H9 (cell line): ENCODE results near the gene PTPN22. TPM values are rescaled to one million over a fixed set of nuclear protein-coding genes. Genes with fewer than 3 reads are reported as not detected.

Source experiments
- DNase-seq: peaks from one replicate; pipeline ENCODE4 v3.0.0-alpha.2; 2017
- H2AFZ ChIP-seq: one replicate; pipeline ENCODE4 v1.6.1; 2013; ENCODE audit warnings: mild to moderate bottlenecking, low read length, control low read depth, moderate library complexity
- H2AK5ac ChIP-seq: 2 replicates; pipeline ENCODE4 v1.6.1; 2013; ENCODE audit warnings: low read length, control low read depth, mixed read lengths; ENCODE audit not compliant: insufficient read length
- H2BK120ac ChIP-seq: one replicate; pipeline ENCODE4 v1.6.1; 2013; ENCODE audit warnings: low read depth, mild to moderate bottlenecking, low read length, control low read depth, inconsistent platforms; ENCODE audit not compliant: poor library complexity, severe bottlenecking
- H2BK12ac ChIP-seq: 2 replicates; pipeline ENCODE4 v1.6.1; 2013; ENCODE audit warnings: low read length, control low read depth, mixed read lengths, low read depth; ENCODE audit not compliant: insufficient read length
- H2BK15ac ChIP-seq: 2 replicates; pipeline ENCODE4 v1.6.1; 2013; ENCODE audit warnings: low read depth, low read length, control low read depth
- H2BK20ac ChIP-seq: one replicate; pipeline ENCODE4 v1.6.1; 2013; ENCODE audit warnings: low read depth, mild to moderate bottlenecking, low read length, control low read depth, inconsistent platforms; ENCODE audit not compliant: poor library complexity, severe bottlenecking
- H2BK5ac ChIP-seq: 2 replicates; pipeline ENCODE4 v1.6.1; 2013; ENCODE audit warnings: low read length, control low read depth, mixed read lengths; ENCODE audit not compliant: insufficient read length
- H3K14ac ChIP-seq: 2 replicates; pipeline ENCODE4 v1.6.1; 2013; ENCODE audit warnings: low read length, control low read depth; ENCODE audit not compliant: insufficient read depth
- H3K18ac ChIP-seq: 2 replicates; pipeline ENCODE4 v1.6.1; 2013; ENCODE audit warnings: low read depth, mild to moderate bottlenecking, mixed read lengths, low read length, control low read depth; ENCODE audit not compliant: insufficient read length
- H3K23ac ChIP-seq: 2 replicates; pipeline ENCODE4 v1.6.1; 2013; ENCODE audit warnings: low read length, control low read depth, mixed read lengths, low read depth; ENCODE audit not compliant: insufficient read length
- H3K23me2 ChIP-seq: 2 replicates; pipeline ENCODE4 v1.6.1; 2013; ENCODE audit warnings: low read depth, mild to moderate bottlenecking, mixed read lengths, low read length, control low read depth; ENCODE audit not compliant: insufficient read length, poor library complexity, severe bottlenecking
- H3K27ac ChIP-seq: 2 replicates; pipeline ENCODE4 v1.5.1; 2013; ENCODE audit warnings: low read length, control low read depth, mixed read lengths, low read depth; ENCODE audit not compliant: insufficient read length
- H3K27me3 ChIP-seq: 2 replicates; pipeline ENCODE4 v1.6.1; 2013; ENCODE audit warnings: low read length, control low read depth, inconsistent platforms; ENCODE audit not compliant: insufficient read depth
- H3K4ac ChIP-seq: 2 replicates; pipeline ENCODE4 v1.6.1; 2013; ENCODE audit warnings: low read depth, mild to moderate bottlenecking, control low read depth, inconsistent platforms, low read length, moderate library complexity
- H3K4me1 ChIP-seq: 2 replicates; pipeline ENCODE4 v1.6.1; 2013; ENCODE audit warnings: low read length, control low read depth, inconsistent platforms; ENCODE audit not compliant: insufficient read depth
- H3K4me2 ChIP-seq: 2 replicates; pipeline ENCODE4 v1.6.1; 2013; ENCODE audit warnings: low read length, control low read depth, mixed read lengths; ENCODE audit not compliant: insufficient read length, insufficient read depth
- H3K56ac ChIP-seq: 2 replicates; pipeline ENCODE4 v1.6.1; 2013; ENCODE audit warnings: low read depth, mild to moderate bottlenecking, mixed read lengths, low read length, control low read depth; ENCODE audit not compliant: insufficient read length
- H3K79me1 ChIP-seq: 2 replicates; pipeline ENCODE4 v1.6.1; 2013; ENCODE audit warnings: low read depth, mild to moderate bottlenecking, moderate library complexity, low read length, control low read depth, inconsistent platforms; ENCODE audit not compliant: insufficient read depth, poor library complexity, severe bottlenecking
- H3K79me2 ChIP-seq: 2 replicates; pipeline ENCODE4 v1.6.1; 2013; ENCODE audit warnings: low read length, control low read depth, inconsistent platforms; ENCODE audit not compliant: insufficient read depth
- H3K9ac ChIP-seq: 2 replicates; pipeline ENCODE4 v1.6.1; 2013; ENCODE audit warnings: low read length, control low read depth, mixed read lengths; ENCODE audit not compliant: insufficient read length; ENCODE audit errors: extremely low read depth
- H3K9me3 ChIP-seq: one replicate; pipeline ENCODE4 v1.6.1; 2013; ENCODE audit warnings: low read depth, low read length, inconsistent platforms; ENCODE audit not compliant: control insufficient read depth
- H3T11ph ChIP-seq: one replicate; pipeline ENCODE4 v1.6.1; 2013; ENCODE audit warnings: mild to moderate bottlenecking, low read length, control low read depth, inconsistent platforms
- H4K20me1 ChIP-seq: one replicate; pipeline ENCODE4 v1.6.1; 2013; ENCODE audit not compliant: control insufficient read depth, insufficient read length, insufficient read depth
- H4K5ac ChIP-seq: 2 replicates; pipeline ENCODE4 v1.6.1; 2013; ENCODE audit warnings: low read depth, mild to moderate bottlenecking, mixed read lengths, low read length, control low read depth; ENCODE audit not compliant: insufficient read length
- H4K8ac ChIP-seq: replicated peaks from 2 replicates; pipeline ENCODE4 v1.6.1; 2013; ENCODE audit warnings: low read length, control low read depth, mixed read lengths, low read depth; ENCODE audit not compliant: insufficient read length
- H4K91ac ChIP-seq: 2 replicates; pipeline ENCODE4 v1.6.1; 2013; ENCODE audit warnings: low read depth, mild to moderate bottlenecking, moderate library complexity, mixed read lengths, low read length, control low read depth; ENCODE audit not compliant: insufficient read length
- H3K27ac Mint-ChIP-seq, 3 experiments: 2 replicates in 2 of 3; 3 replicates in 1 of 3; pipeline ENCODE4 v1.8.0; 2020 to 2021; ENCODE audit warnings: mixed read lengths in 3 of 3, mild to moderate bottlenecking in 1 of 3, moderate library complexity in 1 of 3
- H3K27me3 Mint-ChIP-seq: 2 replicates; pipeline ENCODE4 v1.8.0; 2021; ENCODE audit warnings: low read depth, mild to moderate bottlenecking, moderate library complexity, mixed read lengths
- H3K36me3 Mint-ChIP-seq, 3 experiments: 2 replicates in 2 of 3; 3 replicates in 1 of 3; pipeline ENCODE4 v1.8.0; 2020 to 2021; ENCODE audit warnings: low read depth in 3 of 3, mixed read lengths in 3 of 3; ENCODE audit not compliant: insufficient read depth in 1 of 3
- H3K4me1 Mint-ChIP-seq, 2 experiments: 2 replicates each; pipeline ENCODE4 v1.8.0; 2020; ENCODE audit warnings: mixed read lengths in 2 of 2
- H3K4me3 Mint-ChIP-seq, 2 experiments: 2 replicates in 1 of 2; 3 replicates in 1 of 2; pipeline ENCODE4 v1.8.0; 2020 to 2021; ENCODE audit warnings: mild to moderate bottlenecking in 2 of 2, mixed read lengths in 2 of 2, moderate library complexity in 1 of 2
- H3K9me3 Mint-ChIP-seq, 2 experiments: 2 replicates in 1 of 2; 3 replicates in 1 of 2; pipeline ENCODE4 v1.8.0; 2020; ENCODE audit warnings: mild to moderate bottlenecking in 2 of 2, mixed read lengths in 2 of 2, moderate library complexity in 1 of 2
- WGBS: extraction: QIAGEN DNeasy Blood & Tissue Kit; methylation state at CpG from one replicate; pipeline ENCODE4 v1.1.7; 2013; ENCODE audit warnings: missing lambda C conversion rate, low lambda C conversion rate, mixed read lengths; ENCODE audit not compliant: insufficient read length; ENCODE audit errors: extremely low coverage; 5-methylcytosine and 5-hydroxymethylcytosine counted together
- total RNA-seq: library from RNA; stranded (reverse); gene quantifications from 2 replicates; pipeline ENCODE4 v1.2.1, GENCODE V29; 2021
- TF ChIP-seq, protein P1 (sequence below): fragments of 200-600 bp; sonication (generic); conservative IDR thresholded peaks from 3 replicates; pipeline ENCODE4 v1.8.0; 2021; ENCODE audit warnings: antibody characterized with exemption, mild to moderate bottlenecking

PTPN22 gene
- total RNA-seq, 1 experiment from 2014 or later = not detected

DNA sequence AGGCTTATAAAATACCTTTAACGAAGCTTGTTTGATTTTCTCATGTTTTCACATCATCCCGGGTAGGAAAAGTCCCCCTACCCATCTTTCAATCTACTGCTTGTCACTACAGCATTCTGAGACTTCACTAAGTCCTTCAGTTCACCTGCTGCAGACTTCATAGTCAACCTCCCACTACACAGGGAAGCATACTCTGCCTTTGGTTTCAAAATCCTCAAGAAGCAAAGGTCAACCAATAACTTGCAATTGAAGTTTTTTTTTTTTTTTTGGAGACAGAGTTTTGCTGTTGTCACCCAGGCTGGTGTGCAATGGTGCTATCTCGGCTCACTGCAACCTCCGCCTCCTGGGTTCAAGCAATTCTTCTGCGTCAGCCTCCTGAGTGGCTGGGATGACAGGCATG is 4.7 kb upstream of the PTPN22 start:
- Histone ChIP-seq H3K56ac (no peak overlapping the region), H3K27me3 (no peaks in the 10 kb centered on the region), H3K4ac (no peak overlapping the region), H3K23me2 (no peaks in the 10 kb centered on the region), H4K5ac (no peak overlapping the region), H3K4me1 (no peaks in the 10 kb centered on the region), H2BK5ac (no peak overlapping the region), H3K23ac (no peak overlapping the region), H4K8ac (no peak overlapping the region), H3K79me2 (no peaks in the 10 kb centered on the region), H3K18ac (no peak overlapping the region), H4K20me1 (no peaks in the 10 kb centered on the region), H3T11ph (no peak overlapping the region), H3K27ac (no peak overlapping the region), H3K4me2 (no peak overlapping the region), H2BK120ac (no peak overlapping the region), H3K9me3 (no peaks in the 10 kb centered on the region), H3K9ac (no peak overlapping the region), H2BK15ac (no peak overlapping the region), H2AK5ac (no peak overlapping the region), H2BK20ac (no peak overlapping the region), H3K14ac (no peak overlapping the region), H2AFZ (no peak overlapping the region), H4K91ac (no peak overlapping the region), H3K79me1 (no peaks in the 10 kb centered on the region), H2BK12ac (no peak overlapping the region)
- H3K9me3 Mint-ChIP-seq = no peaks in the 10 kb centered on the region
- H3K27ac Mint-ChIP-seq = no peak overlapping the region
- H3K27me3 Mint-ChIP-seq = no peaks in the 10 kb centered on the region
- TF ChIP-seq, protein P1, sequence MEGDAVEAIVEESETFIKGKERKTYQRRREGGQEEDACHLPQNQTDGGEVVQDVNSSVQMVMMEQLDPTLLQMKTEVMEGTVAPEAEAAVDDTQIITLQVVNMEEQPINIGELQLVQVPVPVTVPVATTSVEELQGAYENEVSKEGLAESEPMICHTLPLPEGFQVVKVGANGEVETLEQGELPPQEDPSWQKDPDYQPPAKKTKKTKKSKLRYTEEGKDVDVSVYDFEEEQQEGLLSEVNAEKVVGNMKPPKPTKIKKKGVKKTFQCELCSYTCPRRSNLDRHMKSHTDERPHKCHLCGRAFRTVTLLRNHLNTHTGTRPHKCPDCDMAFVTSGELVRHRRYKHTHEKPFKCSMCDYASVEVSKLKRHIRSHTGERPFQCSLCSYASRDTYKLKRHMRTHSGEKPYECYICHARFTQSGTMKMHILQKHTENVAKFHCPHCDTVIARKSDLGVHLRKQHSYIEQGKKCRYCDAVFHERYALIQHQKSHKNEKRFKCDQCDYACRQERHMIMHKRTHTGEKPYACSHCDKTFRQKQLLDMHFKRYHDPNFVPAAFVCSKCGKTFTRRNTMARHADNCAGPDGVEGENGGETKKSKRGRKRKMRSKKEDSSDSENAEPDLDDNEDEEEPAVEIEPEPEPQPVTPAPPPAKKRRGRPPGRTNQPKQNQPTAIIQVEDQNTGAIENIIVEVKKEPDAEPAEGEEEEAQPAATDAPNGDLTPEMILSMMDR = no peak
- H3K4me1 Mint-ChIP-seq = peaks cover 9 to 17% of the 10 kb centered on the region in 2 experiments
- no peak overlapping the region for H3K4me3 Mint-ChIP-seq
- no CpG with 5 or more reads among the region's 5 CpGs for WGBS
- no peaks in the 10 kb centered on the region for H3K36me3 Mint-ChIP-seq
- no peak for DNase-seq
